ENCODE measurements around the gene MAPK1. TPM values are rescaled to one million over a fixed set of nuclear protein-coding genes. Genes with fewer than 3 reads are reported as not detected.
"Not testable (repeated sequence)": the region's sequence is repeated elsewhere in the genome, so short reads cannot be mapped to it uniquely, and the experiment has no call there.

Gene MAPK1
- total RNA-seq, 2 donors from 2014 or later, result 61.4 to 63.1 TPM

DNA sequence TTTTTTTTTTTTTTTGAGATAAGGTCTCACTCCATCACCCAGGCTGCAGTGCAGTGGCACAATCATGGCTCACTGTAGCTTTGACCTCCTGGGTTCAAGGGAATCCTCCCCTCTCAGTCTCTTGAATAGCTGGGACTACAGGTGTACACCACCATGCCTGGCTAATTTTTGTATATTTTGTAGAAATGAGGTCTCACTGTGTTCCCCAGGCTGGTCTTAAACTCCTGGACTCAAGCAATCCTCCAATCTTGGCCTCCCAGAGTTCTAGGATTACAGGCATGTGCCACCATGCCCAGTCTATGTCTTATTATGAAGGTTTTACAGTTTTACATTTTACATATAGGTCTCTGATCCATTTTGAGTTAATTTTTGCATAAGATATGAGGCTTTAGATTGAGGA, 20.4 kb upstream of the MAPK1 start:
- Histone ChIP-seq H3K4me1 (ENCODE audit: control insufficient read depth in 1 of 2, low read depth in 2 of 2) (peaks cover 0 to 11% of the 10 kb centered on the region in 2 donors), H3K4me3 (no peak overlapping the region), H3K9me3 (no peaks in the 10 kb centered on the region), H3K27ac (no peak overlapping the region), H3K27me3 (replicated peaks; ENCODE audit: insufficient read depth) (no peaks in the 10 kb centered on the region), H3K36me3 (no peaks in the 10 kb centered on the region)
- ATAC-seq (ENCODE audit: insufficient number of reproducible peaks, low FRiP score, low read depth), result no peak
- no peak for DNase-seq (ENCODE audit: low spot score)
- no peak for TF ChIP-seq CTCF (IDR thresholded peaks at IDR 0.05)

DNA sequence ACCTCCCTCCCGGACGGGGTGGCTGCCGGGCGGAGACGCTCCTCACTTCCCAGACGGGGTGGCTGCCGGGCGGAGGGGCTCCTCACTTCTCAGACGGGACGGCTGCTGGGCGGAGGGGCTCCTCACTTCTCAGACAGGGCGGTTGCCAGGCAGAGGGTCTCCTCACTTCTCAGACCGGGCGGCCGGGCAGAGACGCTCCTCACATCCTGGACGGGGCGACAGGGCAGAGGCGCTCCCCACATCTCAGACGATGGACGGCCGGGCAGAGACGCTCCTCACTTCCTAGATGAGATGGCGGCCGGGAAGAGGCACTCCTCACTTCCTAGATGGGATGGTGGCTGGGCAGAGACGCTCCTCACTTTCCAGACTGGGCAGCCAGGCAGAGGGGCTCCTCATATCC, 16.5 kb upstream of the MAPK1 start:
- not testable (repeated sequence) for H3K4me1 ChIP-seq (ENCODE audit: control insufficient read depth in 1 of 2, low read depth in 2 of 2); H3K27ac ChIP-seq; H3K4me3 ChIP-seq; ATAC-seq (ENCODE audit: insufficient number of reproducible peaks, low FRiP score, low read depth); H3K27me3 ChIP-seq (replicated peaks; ENCODE audit: insufficient read depth); DNase-seq (ENCODE audit: low spot score); H3K36me3 ChIP-seq; H3K9me3 ChIP-seq

DNA sequence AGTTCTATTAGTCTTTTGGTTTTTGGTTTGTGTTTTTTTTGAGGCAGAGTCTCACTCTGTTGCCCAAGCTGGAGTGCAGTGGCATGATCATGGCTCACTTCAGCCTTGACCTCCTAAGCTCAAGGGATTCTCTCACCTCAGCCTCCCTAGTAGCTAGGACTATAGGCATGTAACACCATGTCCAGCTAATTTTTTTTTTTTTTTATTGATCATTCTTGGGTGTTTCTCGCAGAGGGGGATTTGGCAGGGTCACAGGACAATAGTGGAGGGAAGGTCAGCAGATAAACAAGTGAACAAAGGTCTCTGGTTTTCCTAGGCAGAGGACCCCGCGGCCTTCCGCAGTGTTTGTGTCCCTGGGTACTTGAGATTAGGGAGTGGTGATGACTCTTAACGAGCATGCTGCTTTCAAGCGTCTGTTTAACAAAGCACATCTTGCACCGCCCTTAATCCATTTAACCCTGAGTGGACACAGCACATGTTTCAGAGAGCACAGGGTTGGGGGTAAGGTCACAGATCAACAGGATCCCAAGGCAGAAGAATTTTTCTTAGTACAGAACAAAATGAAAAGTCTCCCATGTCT, 15.4 kb upstream of the MAPK1 start:
- not testable (repeated sequence) for H3K36me3 ChIP-seq; ATAC-seq (ENCODE audit: insufficient number of reproducible peaks, low FRiP score, low read depth); H3K9me3 ChIP-seq

GRCh38 chr22:21881841-21882753, 14.7 kb upstream of the MAPK1 start:
- H3K4me3 ChIP-seq, result no peak overlapping the region
- H3K9me3 ChIP-seq, result no peaks in the 10 kb centered on the region
- no peak for ATAC-seq (ENCODE audit: insufficient number of reproducible peaks, low FRiP score, low read depth)
- no peak for TF ChIP-seq CTCF (IDR thresholded peaks at IDR 0.05)
- no peaks in the 10 kb centered on the region for H3K4me1 ChIP-seq (ENCODE audit: control insufficient read depth in 1 of 2, low read depth in 2 of 2)
- H3K27ac ChIP-seq, result no peak overlapping the region
- no peaks in the 10 kb centered on the region for H3K36me3 ChIP-seq
- no peaks in the 10 kb centered on the region for H3K27me3 ChIP-seq (replicated peaks; ENCODE audit: insufficient read depth)
- no peak for DNase-seq (ENCODE audit: low spot score)

More for the DNA sequence above, 15.4 kb upstream of the MAPK1 start:
- H3K27ac ChIP-seq; DNase-seq (ENCODE audit: low spot score); H3K4me1 ChIP-seq (ENCODE audit: control insufficient read depth in 1 of 2, low read depth in 2 of 2); H3K27me3 ChIP-seq (replicated peaks; ENCODE audit: insufficient read depth); H3K4me3 ChIP-seq: not testable (repeated sequence)

DNA sequence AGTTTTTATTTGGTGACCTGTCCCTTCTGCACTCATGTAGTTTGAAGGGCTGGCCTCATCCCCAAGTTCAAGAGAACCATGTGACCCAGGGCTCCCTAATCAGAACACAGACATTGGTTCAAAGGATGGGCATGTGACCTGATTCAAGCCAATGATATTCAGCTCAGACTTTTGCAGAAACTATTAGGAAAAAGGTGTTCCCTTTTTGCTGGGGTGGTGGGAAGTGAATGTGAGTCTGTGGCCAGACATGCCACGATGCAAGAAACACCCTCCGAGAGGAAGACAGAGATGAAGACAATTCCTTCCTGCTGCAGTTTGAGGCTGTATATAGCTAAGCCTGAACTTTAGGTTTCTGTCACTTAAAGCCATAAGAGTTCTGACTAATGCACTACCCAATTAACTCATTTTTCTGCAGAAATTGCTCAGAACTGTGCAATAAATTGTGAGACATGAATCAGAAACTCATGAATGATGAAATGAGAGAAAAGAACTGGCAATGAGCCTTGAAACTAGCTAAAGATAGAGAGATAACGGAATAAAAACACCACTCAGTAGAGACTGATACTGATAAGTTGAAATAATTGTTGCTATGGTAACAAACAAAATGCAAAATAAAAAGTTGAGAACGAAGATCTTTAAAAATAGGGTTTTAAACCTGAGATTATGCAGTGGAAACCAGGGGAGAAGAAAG, 9.2 kb upstream of the MAPK1 start:
- Histone ChIP-seq H3K4me1 (ENCODE audit: control insufficient read depth in 1 of 2, low read depth in 2 of 2) (peaks cover 0 to 5% of the 10 kb centered on the region in 2 donors), H3K36me3 (no peaks in the 10 kb centered on the region), H3K4me3 (no peak overlapping the region), H3K27ac (no peak overlapping the region), H3K27me3 (replicated peaks; ENCODE audit: insufficient read depth) (no peaks in the 10 kb centered on the region), H3K9me3 (no peaks in the 10 kb centered on the region)
- ATAC-seq (ENCODE audit: insufficient number of reproducible peaks, low FRiP score, low read depth), result no peak
- TF ChIP-seq CTCF (IDR thresholded peaks at IDR 0.05), result no peak
- DNase-seq (ENCODE audit: low spot score), result no peak

DNA sequence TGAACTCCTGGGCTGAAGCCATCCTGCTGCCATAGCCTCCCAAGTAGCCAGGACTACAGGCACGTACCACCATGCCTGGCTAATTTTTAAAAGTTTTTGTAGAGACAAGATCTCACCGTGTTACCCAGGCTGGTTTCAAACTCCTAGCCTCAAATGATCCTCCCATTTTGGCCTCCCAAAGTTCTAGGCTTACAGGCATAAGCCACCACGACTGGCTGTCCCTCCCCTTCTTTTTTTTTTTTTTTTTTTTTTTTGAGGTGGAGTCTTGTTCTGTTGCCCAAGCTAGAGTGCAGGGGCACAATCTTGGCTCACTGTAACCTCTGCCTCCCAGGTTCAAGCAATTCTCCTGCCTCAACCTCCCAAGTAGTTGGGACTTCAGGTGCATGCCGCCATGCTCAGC, 7.5 kb upstream of the MAPK1 start:
- H3K9me3 ChIP-seq; H3K27me3 ChIP-seq (replicated peaks; ENCODE audit: insufficient read depth); H3K27ac ChIP-seq; H3K4me3 ChIP-seq; H3K4me1 ChIP-seq (ENCODE audit: control insufficient read depth in 1 of 2, low read depth in 2 of 2); H3K36me3 ChIP-seq; ATAC-seq (ENCODE audit: insufficient number of reproducible peaks, low FRiP score, low read depth); DNase-seq (ENCODE audit: low spot score): not testable (repeated sequence)

Measured in thoracic aorta (tissue), 2 donors.